NCI-H2107 (cell line): Measurements from ENCODE around the gene HOXB6.

Experiments
- DNase-seq: peaks from one replicate; lab custom pipeline; 2025; lab: John Stamatoyannopoulos, UW

The HOXB6 gene

GRCh38 chr17:48604770-48605329 is at the start of gene HOXB6:
Gene HOXB6 (minus strand): TSS chr17:48604986. CDS start chr17:48598150, 6,836 bp downstream.
- DNase-seq = no peak

- no peak for DNase-seq
These were observed 45.0 kb upstream of the HOXB6 start for GRCh38 chr17:48649741-48650140.

- DNase-seq = no peak
These were observed 43.1 kb upstream of the HOXB6 start for GRCh38 chr17:48647963-48648245.

GRCh38 chr17:48647103-48647962 is 42.5 kb upstream of the HOXB6 start:
- DNase-seq = no peak

- no peak for DNase-seq
These were observed 41.7 kb upstream of the HOXB6 start for GRCh38 chr17:48646183-48647102.

GRCh38 chr17:48645639-48646182 is 40.9 kb upstream of the HOXB6 start:
- DNase-seq = no peak

- DNase-seq = no peak
These were observed 40.2 kb upstream of the HOXB6 start for GRCh38 chr17:48644910-48645557.

GRCh38 chr17:48644159-48644558 is 39.4 kb upstream of the HOXB6 start:
- DNase-seq = no peak

GRCh38 chr17:48643697-48644012 is 38.9 kb upstream of the HOXB6 start:
- DNase-seq = no peak

GRCh38 chr17:48642843-48643696 is 38.3 kb upstream of the HOXB6 start:
- DNase-seq = no peak

- DNase-seq = no peak
These were observed 37.5 kb upstream of the HOXB6 start for GRCh38 chr17:48642059-48642842.

GRCh38 chr17:48641541-48642058 is 36.8 kb upstream of the HOXB6 start:
- no peak for DNase-seq

- no peak for DNase-seq
These were observed 36.0 kb upstream of the HOXB6 start for GRCh38 chr17:48640858-48641180.

- no peak for DNase-seq
These were observed 35.4 kb upstream of the HOXB6 start for GRCh38 chr17:48639982-48640857.

- DNase-seq = no peak
These were observed 34.4 kb upstream of the HOXB6 start for GRCh38 chr17:48639136-48639535.

GRCh38 chr17:48637323-48638260 is 32.8 kb upstream of the HOXB6 start:
- DNase-seq = no peak

- DNase-seq = peak; percentile 27
These were observed 31.6 kb upstream of the HOXB6 start for GRCh38 chr17:48636177-48637018.
